GM15510 (cell line): Measurements from ENCODE around the gene CEP95.

ENCODE experiments used
- POLR2A ChIP-seq: IDR thresholded peaks from 3 replicates; pipeline ENCODE4 v1.6.1; 2011; ENCODE audit warnings: borderline replicate concordance; ENCODE audit not compliant: insufficient read length; ENCODE audit errors: extremely low read depth

CEP95 gene, protein sequence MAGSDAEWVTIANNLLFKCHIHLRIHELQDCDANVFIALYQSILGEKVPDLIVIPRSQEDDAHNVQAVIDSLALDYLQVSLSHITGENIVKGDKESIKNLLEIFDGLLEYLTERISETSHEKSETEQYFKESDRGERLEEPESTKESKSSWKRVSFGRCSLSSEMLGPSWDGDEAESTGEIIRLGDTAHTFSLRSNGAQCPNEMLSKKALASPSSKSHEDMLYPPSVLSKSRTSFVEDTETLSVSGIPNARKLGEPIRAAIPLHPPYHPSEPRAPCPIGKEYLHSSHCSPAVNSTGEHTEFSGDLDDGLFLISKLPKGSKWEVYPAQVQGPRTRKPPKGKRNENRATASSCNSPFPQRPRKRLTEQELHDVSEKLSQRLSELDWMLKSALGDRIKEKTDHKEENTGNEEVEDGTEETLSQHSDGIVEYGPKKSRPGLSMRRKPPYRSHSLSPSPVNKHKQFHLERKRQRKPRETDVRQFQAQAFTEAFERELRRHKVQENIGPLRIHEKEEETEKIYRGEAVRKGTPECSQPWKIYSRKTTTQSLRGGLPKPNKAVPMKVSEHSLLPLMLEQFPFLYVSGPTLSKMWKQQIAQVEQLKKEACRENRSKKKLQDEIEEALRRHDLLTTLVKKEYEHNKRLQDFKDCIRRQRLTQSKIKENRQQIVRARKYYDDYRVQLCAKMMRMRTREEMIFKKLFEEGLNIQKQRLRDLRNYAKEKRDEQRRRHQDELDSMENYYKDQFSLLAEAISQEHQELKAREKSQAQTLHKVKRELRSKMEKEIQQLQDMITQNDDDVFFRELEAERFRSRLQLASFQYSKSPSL

DNA sequence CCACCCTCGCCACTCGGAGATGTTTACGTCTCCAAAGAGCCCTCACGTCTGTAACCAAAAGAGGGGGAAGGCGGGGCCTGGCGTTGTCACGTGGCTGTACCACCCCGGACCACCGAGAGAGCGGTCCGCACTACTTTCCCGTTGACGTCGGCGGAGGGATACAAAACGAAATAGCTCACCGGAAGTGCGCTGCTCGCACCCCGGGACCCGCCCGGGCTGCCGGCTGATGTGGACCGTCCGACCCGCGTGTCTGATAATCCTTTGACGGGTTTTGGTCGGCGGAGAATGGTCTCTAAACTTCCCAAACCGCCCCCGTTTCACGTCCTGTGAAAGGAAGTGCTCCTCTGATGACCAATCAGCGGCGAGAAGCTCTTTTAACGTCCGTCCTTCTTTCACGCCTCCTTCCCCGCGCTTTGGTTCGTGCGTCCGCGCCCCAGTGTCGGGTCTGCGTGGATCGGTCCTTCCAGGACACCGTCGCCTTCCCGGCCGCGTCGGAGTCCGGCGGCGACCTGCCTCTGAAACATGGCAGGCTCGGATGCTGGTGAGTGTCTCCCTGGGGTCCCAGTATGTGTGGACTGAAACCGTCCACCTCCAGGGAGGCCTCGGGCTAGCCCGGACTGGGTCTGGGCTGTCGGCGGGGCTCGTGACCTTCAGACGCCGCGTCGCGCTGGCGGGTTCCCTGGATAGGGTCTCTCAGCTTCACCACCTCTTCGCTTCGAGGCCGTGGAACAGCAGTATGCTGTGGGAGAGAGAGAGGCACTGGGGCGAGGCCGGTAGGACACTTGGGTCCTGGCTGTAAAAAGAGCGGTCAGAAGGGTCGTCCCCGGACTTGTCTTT, at the start of gene CEP95:
CEP95 (plus strand) TSS at position 402 of the 837 bp plus-strand sequence; CDS start at position 523, 121 bp downstream.
- peak; percentile 77 for TF ChIP-seq POLR2A

DNA sequence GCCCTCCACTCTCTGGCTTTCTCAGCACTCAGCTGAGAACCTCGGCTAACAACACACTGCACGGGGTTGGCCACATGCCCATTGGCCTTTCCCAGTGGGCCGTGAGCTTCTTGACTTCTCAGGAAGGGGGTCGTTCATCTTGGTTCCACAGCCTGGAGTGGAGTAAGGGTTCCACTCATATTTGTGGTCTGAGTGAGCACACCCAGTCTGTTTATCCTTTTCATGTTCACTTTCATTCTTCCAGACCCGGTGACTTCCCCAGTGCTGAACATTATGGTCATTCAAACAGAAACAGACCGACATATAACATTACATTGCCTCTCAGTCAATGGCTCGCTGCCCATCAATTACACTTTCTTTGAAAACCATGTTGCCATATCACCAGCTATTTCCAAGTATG, 49.6 kb upstream of the CEP95 start:
- no peak for TF ChIP-seq POLR2A

DNA sequence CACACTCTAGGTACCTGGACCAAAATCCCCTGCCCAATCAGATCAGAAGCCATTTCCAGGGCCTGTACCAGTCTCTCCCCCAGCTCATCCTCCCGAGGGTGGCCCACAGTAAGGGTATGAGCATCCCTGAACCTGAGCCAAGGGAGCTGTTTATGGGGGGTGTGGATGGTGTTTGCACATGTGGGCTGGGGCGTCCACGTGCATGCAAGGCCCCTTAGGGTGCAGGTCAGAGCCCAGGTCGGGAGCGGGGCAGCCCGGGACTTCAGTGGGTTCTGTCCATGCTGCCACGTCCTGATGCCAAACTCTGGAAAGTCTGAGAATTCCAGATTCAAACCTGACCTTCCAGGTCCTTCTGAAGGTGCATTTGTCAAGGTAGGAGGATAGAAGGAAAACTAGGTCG, 48.0 kb upstream of the CEP95 start:
- no peak for TF ChIP-seq POLR2A

DNA sequence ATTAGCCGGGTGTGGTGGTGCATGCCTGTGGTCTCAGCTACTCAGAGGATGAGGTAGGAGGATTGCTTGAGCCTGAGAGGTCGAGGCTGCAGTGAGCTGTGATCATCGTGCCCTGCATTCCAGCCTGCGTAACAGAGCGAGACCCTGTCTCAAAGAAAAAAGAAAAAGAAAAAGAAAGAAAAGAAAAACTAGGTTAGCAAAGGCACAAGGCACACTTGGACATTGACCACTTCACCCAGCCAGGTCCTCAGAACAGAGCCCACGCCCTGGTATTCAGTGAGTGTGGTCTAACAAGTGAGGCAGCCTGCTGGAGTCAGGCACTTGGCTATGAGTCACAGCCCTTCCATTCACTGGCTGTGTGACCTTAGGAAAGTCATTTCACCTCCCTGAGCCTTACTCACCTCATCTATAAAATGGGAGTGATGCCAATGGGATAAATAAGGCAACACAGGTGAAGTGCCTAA, 47.5 kb upstream of the CEP95 start:
- TF ChIP-seq POLR2A = no peak

DNA sequence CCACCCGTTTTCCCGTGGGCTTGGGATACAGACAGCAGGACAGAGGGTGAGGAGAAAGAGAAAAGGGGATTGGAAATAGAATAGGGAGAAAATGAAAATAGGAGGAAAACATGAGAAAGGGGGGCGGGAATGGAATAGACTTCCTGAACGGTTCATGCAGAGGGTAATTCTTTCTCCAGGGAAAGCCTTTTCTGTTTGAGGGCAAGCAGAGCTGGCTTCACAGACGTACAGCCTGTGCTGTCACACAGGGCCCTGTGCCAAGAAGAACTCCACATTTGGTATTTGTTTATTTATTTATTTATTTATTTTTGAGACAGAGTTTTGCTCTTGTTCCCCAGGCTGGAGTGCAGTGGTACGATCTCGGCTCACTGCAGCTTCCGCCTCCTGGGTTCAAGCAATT, 45.8 kb upstream of the CEP95 start:
- TF ChIP-seq POLR2A = no peak

DNA sequence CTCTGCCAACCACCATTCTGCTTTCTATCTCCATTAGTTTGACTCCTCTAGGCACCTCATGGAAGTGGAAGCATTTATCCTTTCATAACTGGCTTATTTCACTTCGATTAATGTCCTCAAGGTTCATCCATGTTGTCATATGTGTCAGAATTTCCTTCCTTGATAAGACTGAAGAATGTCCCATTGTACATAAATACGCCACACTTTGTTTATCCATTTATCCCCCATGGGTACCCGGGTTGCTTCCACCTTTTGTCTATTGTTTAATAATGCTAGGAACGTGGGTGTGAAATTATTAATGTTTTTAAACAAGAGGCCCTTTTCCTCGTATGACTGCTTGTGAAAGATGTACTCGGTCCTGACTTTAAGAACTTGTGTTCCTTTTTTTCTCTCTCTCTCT, 45.0 kb upstream of the CEP95 start:
- no peak for TF ChIP-seq POLR2A

DNA sequence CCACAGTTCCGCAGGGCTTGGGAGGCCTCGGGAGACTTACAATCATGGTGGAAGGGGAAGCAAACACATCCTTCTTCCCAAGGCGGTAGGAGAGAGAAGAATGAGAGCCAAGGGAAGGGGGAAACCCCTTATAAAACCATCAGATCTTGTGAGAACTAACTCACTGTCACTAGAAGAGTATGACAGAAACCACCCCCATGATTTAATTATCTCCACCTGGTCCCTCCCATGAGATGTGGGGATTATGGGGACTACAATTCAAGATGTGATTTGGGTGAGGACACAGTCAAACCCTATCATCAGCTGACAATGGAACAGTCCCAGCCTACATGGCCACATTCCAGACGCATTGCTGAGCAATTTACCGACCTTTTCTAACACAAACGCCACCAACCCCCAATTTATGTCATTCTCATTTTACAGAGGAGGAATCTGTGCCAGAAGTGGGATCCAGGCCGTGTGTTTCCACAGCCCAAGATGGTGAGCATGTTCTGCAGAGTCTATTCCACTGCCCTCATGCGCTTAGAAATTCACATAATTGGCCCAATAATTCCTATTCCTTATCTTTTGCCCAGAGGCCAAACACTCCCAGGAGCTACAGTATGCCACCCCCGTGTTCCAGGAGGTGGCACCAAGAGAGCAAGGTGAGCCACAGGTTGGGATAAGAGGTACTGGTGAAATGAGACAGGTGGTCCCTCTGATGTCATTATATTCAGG, 40.6 kb upstream of the CEP95 start:
- TF ChIP-seq POLR2A = no peak

DNA sequence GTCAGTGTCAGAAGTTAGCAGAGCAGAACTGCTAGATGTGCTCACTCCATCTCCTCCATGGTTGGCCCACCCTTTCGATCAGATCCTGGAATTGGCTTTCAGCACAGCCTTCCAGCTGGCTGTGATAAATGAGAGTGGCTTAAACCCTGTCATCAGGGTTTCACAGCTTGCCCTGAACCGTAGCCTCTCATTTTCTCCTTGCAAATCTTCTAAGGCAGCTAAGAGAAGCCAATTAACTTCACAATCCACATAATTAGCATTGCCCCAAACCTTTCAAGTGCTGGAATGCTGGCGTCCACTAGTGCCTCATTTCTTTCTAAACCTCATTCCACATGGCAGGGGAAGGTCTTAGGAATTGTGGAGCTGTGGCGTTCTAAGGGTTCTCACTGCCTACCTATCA, 36.2 kb upstream of the CEP95 start:
- TF ChIP-seq POLR2A = no peak

DNA sequence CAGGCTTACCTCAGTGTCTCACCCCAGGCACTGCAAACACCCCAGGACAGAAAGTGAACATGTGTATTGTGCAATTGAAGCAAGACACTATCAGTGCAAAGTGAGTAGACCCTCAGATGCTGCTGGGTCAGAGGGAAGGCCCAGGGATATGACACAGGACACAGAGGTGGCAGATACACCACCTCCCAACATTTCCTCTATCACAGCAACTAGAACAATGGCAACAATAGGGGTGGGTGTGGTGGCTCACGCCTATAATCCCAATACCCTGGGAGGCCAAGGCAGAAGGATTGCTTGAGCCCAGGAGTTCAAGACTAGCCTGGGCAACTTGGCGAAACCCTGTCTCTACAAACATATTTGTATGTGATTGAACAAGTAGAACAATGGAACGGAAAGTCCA, 35.3 kb upstream of the CEP95 start:
- no peak for TF ChIP-seq POLR2A

DNA sequence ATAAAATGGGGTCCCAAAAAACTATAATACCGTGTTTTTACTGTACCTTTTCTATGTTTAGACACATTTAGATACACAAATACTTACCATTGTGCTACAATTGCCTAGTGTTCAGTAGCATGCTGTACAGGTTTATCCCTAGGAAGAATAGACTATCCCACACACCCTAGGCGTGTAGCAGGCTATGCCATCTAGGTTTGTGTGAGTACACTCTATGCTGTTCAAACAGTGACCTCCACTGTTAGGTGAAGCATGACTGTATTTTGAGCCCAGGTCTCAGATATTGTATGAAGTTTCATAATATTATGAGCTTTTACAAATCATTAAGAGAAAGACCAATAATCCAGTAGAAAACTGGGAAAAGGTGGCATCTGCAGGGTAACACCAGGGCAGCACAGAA, 34.2 kb upstream of the CEP95 start:
- TF ChIP-seq POLR2A = no peak

DNA sequence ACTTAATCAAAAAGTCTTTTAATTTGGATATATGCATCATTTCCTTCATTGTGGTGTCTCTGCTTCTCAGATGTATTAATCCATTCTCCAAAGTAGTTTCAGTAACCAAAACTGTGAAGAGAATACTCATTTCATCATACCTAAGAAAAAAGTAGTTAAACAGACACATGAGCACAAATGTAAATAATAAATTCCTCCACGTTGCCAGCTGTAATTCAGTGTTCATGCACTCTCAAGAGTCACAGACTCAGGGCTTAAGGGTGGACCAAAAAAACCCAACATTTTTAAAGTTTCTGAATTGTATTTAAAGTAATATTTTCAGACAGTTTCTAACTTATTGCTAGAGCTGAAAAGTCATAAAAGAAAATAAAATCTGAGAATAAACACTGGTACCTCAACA, 28.9 kb upstream of the CEP95 start:
- TF ChIP-seq POLR2A = no peak

DNA sequence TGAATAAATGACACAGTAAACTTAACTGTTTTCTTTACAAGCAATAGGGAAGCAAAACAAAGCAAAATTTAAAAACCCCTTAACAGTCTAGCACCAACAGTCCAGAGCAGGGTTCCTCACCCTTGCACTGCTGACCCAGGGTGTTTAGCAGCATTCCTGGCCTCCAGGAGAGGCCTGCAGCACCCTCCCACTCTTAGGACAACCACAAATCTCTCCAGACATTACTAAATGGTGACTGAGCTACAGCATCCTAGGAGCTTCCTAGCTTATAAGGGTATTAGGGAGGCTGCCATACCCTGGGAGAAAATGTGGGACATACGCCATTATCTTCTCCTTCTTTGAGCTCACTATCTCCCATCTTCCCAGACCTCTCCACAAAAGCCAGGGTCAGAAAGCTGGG, 25.8 kb upstream of the CEP95 start:
- no peak for TF ChIP-seq POLR2A

DNA sequence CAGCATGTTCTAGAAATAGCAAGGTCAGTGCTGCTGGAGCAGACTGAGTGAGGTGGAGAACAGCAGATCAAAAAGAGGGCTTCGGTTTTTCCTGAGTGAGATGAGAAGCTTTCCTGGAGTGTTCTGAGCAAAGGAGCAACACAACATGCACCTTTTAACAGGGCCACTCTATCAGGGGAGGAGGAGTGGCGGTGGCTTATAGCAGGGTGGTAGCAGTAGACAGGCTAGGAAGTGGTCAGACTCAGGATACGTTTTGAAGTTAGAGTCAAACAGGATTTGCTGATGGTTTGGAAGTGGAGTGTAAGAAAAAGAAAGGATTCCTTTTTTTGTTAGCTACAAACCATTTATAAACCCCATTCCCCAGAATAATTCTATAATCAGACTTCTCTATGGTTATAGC, 22.4 kb upstream of the CEP95 start:
- TF ChIP-seq POLR2A = no peak

DNA sequence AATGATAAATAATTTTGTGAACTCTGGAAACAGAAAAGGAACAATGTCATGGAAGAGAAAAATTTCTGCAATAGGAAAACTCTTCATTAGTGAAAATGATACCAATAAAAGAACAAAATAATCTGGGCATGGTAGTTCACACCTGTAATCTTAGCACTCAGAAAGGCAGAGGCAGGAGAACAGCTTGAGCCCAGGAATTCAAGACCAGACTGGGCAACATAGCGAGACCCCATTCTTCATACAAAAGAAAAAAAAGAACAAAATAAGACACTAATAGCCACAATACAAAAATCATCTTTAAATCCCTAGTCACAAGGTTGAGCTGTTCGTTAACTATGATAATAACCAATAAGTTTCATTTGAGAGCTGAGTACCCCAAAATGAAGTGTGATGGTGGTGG, 18.5 kb upstream of the CEP95 start:
- no peak for TF ChIP-seq POLR2A

DNA sequence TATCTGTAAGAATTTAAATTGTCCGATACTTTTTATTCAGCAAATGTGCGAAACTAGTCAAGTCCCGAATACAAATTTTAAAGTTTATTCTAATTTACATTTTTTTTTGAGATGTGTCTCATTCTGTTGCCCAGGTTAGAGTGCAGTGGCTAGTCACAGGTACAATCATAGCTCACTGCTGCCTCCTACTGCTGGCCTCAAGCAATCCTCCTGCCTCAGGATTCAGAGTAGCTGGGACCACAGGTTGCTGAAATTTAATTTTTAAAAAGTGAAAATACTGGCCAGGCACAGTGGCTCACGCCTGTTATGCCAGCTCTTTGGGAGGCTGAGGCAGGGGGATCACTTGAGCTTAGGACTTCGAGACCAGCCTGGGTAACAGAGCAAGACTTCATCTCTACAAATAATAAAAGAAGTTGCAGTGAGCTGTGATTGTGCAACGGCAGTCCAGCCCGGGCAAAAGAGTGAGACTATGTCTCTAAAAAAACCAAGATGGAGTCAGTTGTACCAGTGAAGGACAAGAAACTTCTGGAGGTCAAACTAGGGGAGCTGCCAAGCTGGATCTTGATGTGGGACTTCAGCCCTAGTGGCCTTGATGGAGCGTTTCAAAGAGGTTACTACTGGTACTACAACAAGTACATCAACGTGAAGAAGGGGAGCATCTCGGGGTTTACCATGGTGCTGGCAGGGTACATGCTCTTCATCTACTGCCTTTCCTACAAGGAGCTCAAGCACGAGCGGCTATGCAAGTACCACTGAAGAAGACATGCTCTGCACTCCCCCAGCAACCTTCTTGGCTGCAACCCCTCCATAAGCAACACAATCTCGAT, 15.5 kb upstream of the CEP95 start:
- TF ChIP-seq POLR2A = no peak
